Gastroesophageal sphincter (tissue), 4 donors: ENCODE results near the gene DPF3. TPM values are rescaled to one million over a fixed set of nuclear protein-coding genes. Genes with fewer than 3 reads are reported as not detected.
"Not testable (repeated sequence)": the region's sequence is repeated elsewhere in the genome, so short reads cannot be mapped to it uniquely, and the experiment has no call there.

Experiments used
- ATAC-seq: fragments of 150-250 bp; one replicate; pipeline ENCODE4 v1.9.1; 2016; ENCODE audit warnings: mild to moderate bottlenecking, moderate library complexity
- H3K27ac ChIP-seq, 4 donors: fragments of 200-600 bp; sonication (generic) in 3 of 4; 1 replicate in 3 of 4; 2 replicates in 1 of 4; pipeline ENCODE4 v1.5.1; 2016 to 2019
- H3K27me3 ChIP-seq: fragments of 200-600 bp; sonication (generic); one replicate; pipeline ENCODE4 v1.5.1; 2019
- H3K36me3 ChIP-seq, 2 donors: fragments of 200-600 bp; sonication (generic); one replicate each; pipeline ENCODE4 v1.5.1; 2019; ENCODE audit warnings: control low read depth in 1 of 2
- H3K4me1 ChIP-seq, 3 donors: fragments of 200-600 bp; sonication (generic); 1 replicate in 2 of 3; 2 replicates in 1 of 3; pipeline ENCODE4 v1.5.1; 2016 to 2019; ENCODE audit warnings: control low read depth in 2 of 3
- H3K4me3 ChIP-seq, 2 donors: fragments of 200-600 bp; sonication (generic); one replicate each; pipeline ENCODE4 v1.5.1; 2019; ENCODE audit warnings: mild to moderate bottlenecking in 1 of 2, moderate library complexity in 1 of 2
- H3K9me3 ChIP-seq, 3 donors: fragments of 200-600 bp; sonication (generic); one replicate each; pipeline ENCODE4 v1.5.1; 2017 to 2019; ENCODE audit warnings: control low read depth in 2 of 3
- CTCF ChIP-seq, 4 experiments: fragments of 200-600 bp in 2 of 4; fragments of 450-650 bp in 2 of 4; sonication (generic) in 1 of 4; IDR thresholded peaks; one replicate each; pipeline ENCODE4 v1.5.1; 2017 to 2019; ENCODE audit warnings: antibody characterized with exemption in 4 of 4, mild to moderate bottlenecking in 2 of 4, moderate library complexity in 2 of 4
- EP300 ChIP-seq: sonication (generic); formaldehyde crosslinking; IDR thresholded peaks from one replicate; pipeline ENCODE4 v1.6.1; 2017; ENCODE audit warnings: antibody characterized with exemption, mild to moderate bottlenecking
- POLR2A ChIP-seq, 2 donors: fragments of 450-650 bp; IDR thresholded peaks; one replicate each; pipeline ENCODE4 v1.6.1; 2017; ENCODE audit warnings: antibody characterized with exemption in 2 of 2, mild to moderate bottlenecking in 2 of 2, moderate library complexity in 1 of 2
- POLR2AphosphoS5 ChIP-seq: sonication (generic); formaldehyde crosslinking; IDR thresholded peaks from one replicate; pipeline ENCODE4 v1.6.1; 2017; ENCODE audit warnings: antibody characterized with exemption
- WGBS, 2 donors: methylation state at CpG; one replicate each; pipeline ENCODE4 v1.1.5; 2018; ENCODE audit warnings: low coverage in 1 of 2; 5-methylcytosine and 5-hydroxymethylcytosine counted together
- total RNA-seq, 4 donors: library from RNA; depleted of rRNA; stranded (reverse); fragments of >200 nt; gene quantifications; one replicate each; pipeline ENCODE4 v1.1.0, GENCODE V29; 2016

The DPF3 gene
- total RNA-seq, 4 donors from 2014 or later: 0.13 to 4.4 (median 2.1) TPM

- no peak overlapping the region for H3K27ac ChIP-seq
- peaks cover 0 to 1% (median 0%) of the 10 kb centered on the region in 3 donors for H3K9me3 ChIP-seq
- H3K4me3 ChIP-seq: no peak overlapping the region
- ATAC-seq: no peak
- H3K4me1 ChIP-seq: no peaks in the 10 kb centered on the region
- TF ChIP-seq CTCF (IDR thresholded peaks at IDR 0.05) (no peak), POLR2AphosphoS5 (no peak), POLR2A (IDR thresholded peaks at IDR 0.05) (no peak), EP300 (no peak)
- H3K36me3 ChIP-seq: no peaks in the 10 kb centered on the region
- WGBS, 2 donors: 74% methylated on average over 6 of the region's 8 CpGs; no CpG with 5 or more reads in 1 of the 2 donors
- no peaks in the 10 kb centered on the region for H3K27me3 ChIP-seq
Observed at GRCh38 chr14:72753044-72753710, 140.7 kb downstream of the DPF3 start.

GRCh38 chr14:72752034-72752412 lies 141.9 kb downstream of the DPF3 start:
- Histone ChIP-seq H3K4me3 (no peak overlapping the region), H3K36me3 (no peaks in the 10 kb centered on the region), H3K27me3 (no peaks in the 10 kb centered on the region), H3K9me3 (no peaks in the 10 kb centered on the region), H3K4me1 (no peaks in the 10 kb centered on the region), H3K27ac (no peak overlapping the region)
- no peak for ATAC-seq
- no peak for TF ChIP-seq EP300
- no peak for TF ChIP-seq CTCF (IDR thresholded peaks at IDR 0.05)
- TF ChIP-seq POLR2AphosphoS5: no peak
- TF ChIP-seq POLR2A (IDR thresholded peaks at IDR 0.05): no peak
- WGBS, 2 donors: 60 to 84% methylated on average over 1 to 3 of the region's 3 CpGs

GRCh38 chr14:72751276-72752033 lies 142.4 kb downstream of the DPF3 start:
- Histone ChIP-seq H3K4me1 (peaks cover 0 to 1% (median 0%) of the 10 kb centered on the region in 3 donors), H3K9me3 (no peaks in the 10 kb centered on the region), H3K36me3 (no peaks in the 10 kb centered on the region), H3K4me3 (no peak overlapping the region), H3K27me3 (no peaks in the 10 kb centered on the region), H3K27ac (no peak overlapping the region)
- WGBS, 2 donors: 90 to 96% methylated on average over 5 to 9 of the region's 9 CpGs
- ATAC-seq: no peak
- TF ChIP-seq POLR2AphosphoS5: no peak
- TF ChIP-seq POLR2A (IDR thresholded peaks at IDR 0.05): no peak
- no peak for TF ChIP-seq CTCF (IDR thresholded peaks at IDR 0.05)
- TF ChIP-seq EP300: no peak

- ATAC-seq, H3K4me3 ChIP-seq, H3K9me3 ChIP-seq, H3K27me3 ChIP-seq, H3K36me3 ChIP-seq, H3K27ac ChIP-seq: not testable (repeated sequence)
- peaks cover 0 to 11% (median 0%) of the 10 kb centered on the region in 3 donors for H3K4me1 ChIP-seq
- WGBS, 2 donors: 100% methylated on average over 2 of the region's 4 CpGs; no CpG with 5 or more reads in 1 of the 2 donors
Observed at GRCh38 chr14:72748921-72749320, 145.0 kb downstream of the DPF3 start.

GRCh38 chr14:72747652-72748051 lies 146.2 kb downstream of the DPF3 start:
- Histone ChIP-seq H3K9me3 (no peaks in the 10 kb centered on the region), H3K36me3 (no peaks in the 10 kb centered on the region), H3K27ac (no peak overlapping the region), H3K27me3 (no peaks in the 10 kb centered on the region), H3K4me3 (no peak overlapping the region), H3K4me1 (peaks cover 0 to 23% (median 0%) of the 10 kb centered on the region in 3 donors)
- 60 to 68% methylated on average over 2 to 3 of the region's 3 CpGs for WGBS, 2 donors
- no peak for ATAC-seq
- TF ChIP-seq POLR2AphosphoS5: no peak
